Activated CD4-positive, alpha-beta T cell treated with anti-CD3 and anti-CD28 coated beads for 36 hours (primary cell): ENCODE measurements around the gene P2RY11. TPM values are rescaled to one million over a fixed set of nuclear protein-coding genes. Genes with fewer than 3 reads are reported as not detected.

Experiments
- ATAC-seq: fragments of 200-7000 bp; cut with Tn5 transposase; one replicate; pipeline ENCODE4 v1.10.0; 2021; ENCODE audit warnings: mild to moderate bottlenecking, moderate library complexity
- CTCF ChIA-PET: fragments of 350-600 bp; sonication (Branson Sonifier 250); formaldehyde crosslinking; loops from one replicate; lab custom pipeline; 2021; ENCODE audit warnings: antibody characterized with exemption; lab: Charles Lee
- POLR2A ChIA-PET: fragments of 350-600 bp; sonication (Branson Sonifier 250); formaldehyde crosslinking; loops from one replicate; lab custom pipeline; 2021; ENCODE audit warnings: antibody characterized with exemption, inconsistent platforms; lab: Charles Lee
- DNase-seq: peaks from one replicate; pipeline ENCODE4 v3.0.0-alpha.2; 2020
- H3K27ac Mint-ChIP-seq: one replicate; pipeline ENCODE4 v1.8.0; 2021; ENCODE audit warnings: mixed read lengths
- H3K27me3 Mint-ChIP-seq: one replicate; pipeline ENCODE4 v1.8.0; 2021; ENCODE audit warnings: mixed read lengths
- H3K36me3 Mint-ChIP-seq: one replicate; pipeline ENCODE4 v1.8.0; 2021; ENCODE audit warnings: low read depth, mixed read lengths
- H3K4me1 Mint-ChIP-seq: one replicate; pipeline ENCODE4 v1.8.0; 2021; ENCODE audit warnings: mixed read lengths
- H3K4me3 Mint-ChIP-seq: one replicate; pipeline ENCODE4 v1.8.0; 2021; ENCODE audit warnings: mild to moderate bottlenecking, moderate library complexity, mixed read lengths
- H3K9me3 Mint-ChIP-seq: one replicate; pipeline ENCODE4 v1.8.0; 2021; ENCODE audit warnings: low read depth, mixed read lengths
- intact Hi-C, 2 experiments: fragments of 100-400 bp; cut with DNase I in 1 of 2; cut with micrococcal nuclease in 1 of 2; formaldehyde crosslinking; loops; one replicate each; pipeline versions ENCODE4 v1.14.2 to v1.15.1; 2022 to 2024; cut with DNase I, micrococcal nuclease
- total RNA-seq, 2 experiments: library from RNA; stranded (reverse); gene quantifications; one replicate each; pipeline ENCODE4 v1.2.3, GENCODE V29; 2021

Gene P2RY11
- total RNA-seq, 2 experiments from 2014 or later, result 46.4 to 52.1 TPM

DNA sequence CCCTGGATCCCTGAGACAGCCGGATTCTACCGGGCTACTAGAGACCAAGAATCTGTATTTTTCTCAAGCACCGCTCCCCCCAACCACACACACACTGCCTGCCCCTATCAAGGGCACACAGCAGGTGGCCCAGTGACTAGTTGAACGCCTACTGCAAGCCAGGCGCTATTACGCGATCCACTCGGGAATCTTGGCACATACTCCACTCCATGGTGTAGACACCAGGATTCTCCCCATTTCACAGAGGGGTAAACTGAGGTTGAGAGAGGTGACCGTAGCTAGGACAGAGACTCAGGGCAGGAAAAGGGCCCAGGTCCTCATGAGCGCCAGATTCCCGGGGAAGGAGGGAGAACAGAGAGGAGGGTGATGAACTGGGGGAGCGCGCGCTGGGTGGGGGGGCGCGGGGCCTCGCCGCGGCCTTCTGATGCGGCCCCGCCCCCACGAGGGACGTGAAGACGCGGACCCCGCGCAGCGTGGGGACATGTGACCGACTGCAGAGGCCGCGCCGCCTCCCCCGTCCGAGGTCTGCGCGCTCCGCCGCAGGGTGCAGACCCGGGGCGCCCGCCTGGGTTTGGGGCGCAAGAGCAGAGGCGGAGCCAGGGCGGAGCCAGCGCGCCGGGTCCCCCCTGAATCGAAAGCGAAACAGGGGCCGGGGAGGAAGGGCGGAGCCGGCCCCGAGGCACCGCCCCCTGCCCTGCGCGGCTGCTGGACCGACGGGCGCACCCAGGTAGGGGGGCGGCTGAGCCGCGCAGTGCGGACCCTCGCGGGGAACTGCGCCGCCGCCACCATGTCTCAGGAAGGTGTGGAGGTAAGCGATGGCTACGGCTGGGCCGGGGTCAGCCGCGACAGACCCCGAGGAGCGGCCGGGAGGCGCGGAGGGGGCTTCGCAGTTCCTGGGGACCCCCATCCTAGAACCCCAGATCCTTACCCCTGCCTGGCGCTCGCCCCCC, 25.6 kb upstream of the P2RY11 start, which contains the start of gene SHFL:
SHFL (plus strand) TSS at position 677 of the 950 bp plus-strand sequence; CDS start at position 788, 111 bp downstream.
- intact Hi-C loops, result loop anchor here (1.0 kb wide), 4 partner anchors 10 to 252 kb away; partner anchors contain the start of genes EIF3G (in 1 of the 2) and PPAN (in 1 of the 2)
- ChIA-PET CTCF (no interaction called here), POLR2A (no interaction called here)
- peaks cover 18% of the 10 kb centered on the region for H3K36me3 Mint-ChIP-seq
- peak; percentile 96 for ATAC-seq
- DNase-seq, result peak; percentile 92
- peak within 1 kb of the TSS; percentile 78 for H3K4me3 Mint-ChIP-seq
- H3K27me3 Mint-ChIP-seq, result no peaks in the 10 kb centered on the region
- H3K9me3 Mint-ChIP-seq, result no peaks in the 10 kb centered on the region
- H3K27ac Mint-ChIP-seq, result peak within 1 kb of the TSS; percentile 74
- H3K4me1 Mint-ChIP-seq, result peaks cover 11% of the 10 kb centered on the region

DNA sequence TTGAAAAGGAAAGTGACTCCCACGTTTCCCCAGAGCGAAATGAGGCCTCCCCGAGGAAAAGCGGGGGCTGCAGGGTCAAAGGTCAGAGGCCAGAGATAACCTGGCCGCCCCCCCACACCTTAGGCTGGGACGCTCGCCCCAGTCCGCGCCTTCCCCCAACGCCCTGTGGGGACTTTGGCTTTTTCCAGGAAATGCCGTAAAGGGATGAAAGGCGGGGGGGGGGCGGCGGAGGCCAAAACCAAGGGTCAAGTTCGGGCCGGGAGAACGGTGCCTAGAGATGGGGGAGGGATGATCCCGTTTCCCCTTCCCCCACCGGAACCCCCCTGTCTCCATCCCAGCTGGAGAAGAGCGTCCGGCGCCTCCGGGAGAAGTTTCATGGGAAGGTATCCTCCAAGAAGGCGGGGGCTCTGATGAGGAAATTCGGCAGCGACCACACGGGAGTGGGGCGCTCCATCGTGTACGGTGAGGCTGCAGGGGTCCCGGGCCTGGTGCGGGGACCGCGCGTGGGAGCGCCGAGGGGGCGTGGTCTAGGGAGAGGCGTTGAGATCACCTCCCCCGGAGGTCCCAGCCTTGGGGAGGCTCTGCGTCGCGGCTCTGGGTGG, 24.8 kb upstream of the P2RY11 start:
- ChIA-PET CTCF (no interaction called here), POLR2A (no interaction called here)
- peaks cover 11% of the 10 kb centered on the region for H3K4me1 Mint-ChIP-seq
- H3K27ac Mint-ChIP-seq, result peak overlapping the region; percentile 74
- no peaks in the 10 kb centered on the region for H3K27me3 Mint-ChIP-seq
- peaks cover 21% of the 10 kb centered on the region for H3K36me3 Mint-ChIP-seq
- H3K4me3 Mint-ChIP-seq, result peak overlapping the region; percentile 78
- DNase-seq (peak; percentile 65), ATAC-seq (peak; percentile 18)
- intact Hi-C loops, result loop anchor here (1.0 kb wide), 4 partner anchors 10 to 252 kb away; partner anchors contain the start of genes EIF3G (in 1 of the 2) and PPAN (in 1 of the 2)
- no peaks in the 10 kb centered on the region for H3K9me3 Mint-ChIP-seq

DNA sequence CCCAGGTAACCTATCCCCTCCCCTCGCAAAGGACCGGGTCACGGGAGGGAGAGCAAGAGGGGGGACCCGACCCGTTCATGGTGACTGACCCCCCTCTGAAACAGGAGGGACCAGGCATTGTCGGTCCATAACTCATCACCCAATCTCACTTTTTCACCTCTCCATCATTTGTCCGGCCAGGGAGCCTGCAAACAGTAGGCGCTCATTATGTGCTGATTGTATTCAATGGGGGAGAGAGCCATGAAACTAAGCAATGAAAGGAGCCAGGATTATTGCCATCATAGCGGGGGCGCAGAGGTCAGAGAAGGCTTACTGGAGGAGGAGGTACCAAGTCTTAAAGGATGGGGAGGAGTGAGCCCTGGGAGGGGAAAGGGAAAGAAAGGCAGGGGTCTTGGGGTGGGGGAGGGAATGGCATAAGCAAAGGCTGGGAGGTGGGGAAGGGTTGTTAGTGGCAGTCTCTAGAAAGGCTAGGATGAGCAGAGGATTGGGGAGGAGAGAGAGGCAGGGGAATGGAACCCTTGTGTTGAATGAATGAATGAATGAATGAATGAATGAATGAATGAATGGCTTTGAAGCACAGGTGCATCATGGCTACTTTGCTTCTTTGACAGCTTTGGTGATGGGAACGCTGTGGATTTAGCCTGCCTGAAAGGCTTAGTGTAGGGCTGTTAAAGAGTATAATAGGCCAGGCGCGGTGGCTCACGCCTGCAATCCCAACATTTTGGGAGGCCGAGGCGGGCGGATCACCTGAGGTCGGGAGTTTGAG, 24.0 kb upstream of the P2RY11 start:
- Mint-ChIP-seq H3K9me3 (no peaks in the 10 kb centered on the region), H3K27me3 (no peaks in the 10 kb centered on the region), H3K4me1 (peaks cover 11% of the 10 kb centered on the region), H3K4me3 (peak overlapping the region; percentile 78), H3K36me3 (peaks cover 27% of the 10 kb centered on the region), H3K27ac (peak overlapping the region; percentile 74)
- DNase-seq, result no peak
- ATAC-seq, result no peak
- intact Hi-C loops, result no loop called here
- POLR2A ChIA-PET, result no interaction called here
- CTCF ChIA-PET, result no interaction called here

DNA sequence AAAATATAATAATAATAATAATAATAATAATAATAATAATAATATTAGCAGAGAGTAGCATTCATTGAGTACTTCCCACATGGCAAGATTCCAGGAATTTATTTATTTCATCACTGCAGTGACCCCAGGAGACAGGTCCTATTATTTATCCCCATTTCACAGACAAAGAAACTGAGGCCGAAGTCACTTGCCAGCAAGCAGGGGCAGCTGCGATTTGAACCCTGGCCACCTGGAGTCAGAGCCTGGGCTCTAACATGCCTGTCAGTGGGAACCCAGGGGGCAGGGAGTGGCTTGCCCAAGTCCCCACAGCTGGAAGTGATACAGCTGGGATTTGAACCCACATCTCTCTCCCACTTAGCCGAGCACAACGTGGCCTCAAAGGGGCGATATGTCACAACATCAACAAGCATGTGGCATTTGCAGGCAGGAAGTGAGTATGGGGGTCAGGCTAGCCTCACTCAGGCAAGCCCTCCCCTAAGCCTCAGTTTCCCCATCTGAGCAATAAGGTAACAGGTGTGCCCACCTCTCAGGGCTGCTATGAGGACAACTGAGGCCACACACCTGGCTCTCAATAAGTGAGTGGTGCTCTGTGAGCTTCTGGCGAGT, 22.4 kb upstream of the P2RY11 start:
- POLR2A ChIA-PET, result no interaction called here
- peaks cover 39% of the 10 kb centered on the region for H3K36me3 Mint-ChIP-seq
- peaks cover 11% of the 10 kb centered on the region for H3K4me1 Mint-ChIP-seq
- H3K27ac Mint-ChIP-seq, result no peak overlapping the region
- ATAC-seq, result no peak
- DNase-seq, result no peak
- H3K9me3 Mint-ChIP-seq, result no peaks in the 10 kb centered on the region
- no peak overlapping the region for H3K4me3 Mint-ChIP-seq
- CTCF ChIA-PET, result interaction anchor here (0.8 kb wide), 1 partner anchor 19 kb away, joined by 3 read pairs; no protein-coding TSS in a partner anchor
- intact Hi-C loops, result no loop called here
- no peaks in the 10 kb centered on the region for H3K27me3 Mint-ChIP-seq

DNA sequence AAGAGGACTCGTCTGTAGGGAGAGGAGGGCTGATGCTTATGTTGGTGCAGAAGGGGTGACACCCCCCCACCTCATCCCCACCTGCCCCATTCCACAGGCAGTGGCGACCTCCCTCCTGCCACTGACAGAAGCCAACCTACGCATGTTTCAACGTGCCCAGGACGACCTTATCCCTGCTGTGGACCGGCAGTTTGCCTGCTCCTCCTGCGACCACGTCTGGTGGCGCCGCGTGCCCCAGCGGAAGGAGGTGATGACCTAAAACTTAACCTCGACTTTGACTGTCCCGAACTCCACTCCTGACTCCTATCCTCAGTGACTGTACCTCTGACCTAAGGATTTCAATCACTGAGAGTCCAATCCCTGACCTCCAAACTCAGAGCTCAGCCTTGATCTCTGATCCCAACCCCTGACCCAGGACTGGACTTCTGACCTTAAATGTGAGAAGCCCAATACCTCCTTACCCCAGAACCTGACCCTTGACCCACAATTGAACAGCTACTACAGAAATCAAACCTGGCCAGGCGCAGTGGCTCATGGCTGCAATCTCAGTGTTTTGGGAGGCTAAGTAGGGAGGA, 21.6 kb upstream of the P2RY11 start:
- ATAC-seq, result no peak
- Mint-ChIP-seq H3K9me3 (no peaks in the 10 kb centered on the region), H3K4me3 (no peak overlapping the region), H3K36me3 (peaks cover 46% of the 10 kb centered on the region), H3K27ac (peak overlapping the region; percentile 45), H3K27me3 (no peaks in the 10 kb centered on the region), H3K4me1 (peaks cover 11% of the 10 kb centered on the region)
- POLR2A ChIA-PET, result no interaction called here
- CTCF ChIA-PET, result interaction anchor here (0.6 to 1.3 kb wide), 4 partner anchors 9 to 1291 kb away, joined by 3 to 4 read pairs (median 4); no protein-coding TSS in a partner anchor
- intact Hi-C loops, result no loop called here
- no peak for DNase-seq

DNA sequence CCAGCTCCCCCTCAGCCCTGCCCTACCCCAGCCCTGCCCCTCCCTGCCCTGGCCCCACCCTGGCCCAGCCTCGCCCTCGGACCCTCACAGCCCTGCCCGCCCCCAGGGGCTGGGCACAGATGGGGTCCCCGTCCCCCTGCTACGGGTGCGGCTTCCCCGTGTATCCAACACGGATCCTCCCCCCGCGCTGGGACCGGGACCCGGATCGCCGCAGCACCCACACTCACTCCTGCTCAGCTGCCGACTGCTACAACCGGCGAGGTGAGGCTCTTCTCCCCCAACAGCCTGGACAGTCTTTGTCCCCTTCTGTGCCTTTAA, 20.2 kb upstream of the P2RY11 start:
- Mint-ChIP-seq H3K27me3 (no peaks in the 10 kb centered on the region), H3K4me1 (peaks cover 14% of the 10 kb centered on the region), H3K27ac (no peak overlapping the region), H3K9me3 (no peaks in the 10 kb centered on the region), H3K36me3 (peaks cover 53% of the 10 kb centered on the region), H3K4me3 (no peak overlapping the region)
- ChIA-PET CTCF (no interaction called here), POLR2A (no interaction called here)
- intact Hi-C loops, result no loop called here
- no peak for ATAC-seq
- no peak for DNase-seq

DNA sequence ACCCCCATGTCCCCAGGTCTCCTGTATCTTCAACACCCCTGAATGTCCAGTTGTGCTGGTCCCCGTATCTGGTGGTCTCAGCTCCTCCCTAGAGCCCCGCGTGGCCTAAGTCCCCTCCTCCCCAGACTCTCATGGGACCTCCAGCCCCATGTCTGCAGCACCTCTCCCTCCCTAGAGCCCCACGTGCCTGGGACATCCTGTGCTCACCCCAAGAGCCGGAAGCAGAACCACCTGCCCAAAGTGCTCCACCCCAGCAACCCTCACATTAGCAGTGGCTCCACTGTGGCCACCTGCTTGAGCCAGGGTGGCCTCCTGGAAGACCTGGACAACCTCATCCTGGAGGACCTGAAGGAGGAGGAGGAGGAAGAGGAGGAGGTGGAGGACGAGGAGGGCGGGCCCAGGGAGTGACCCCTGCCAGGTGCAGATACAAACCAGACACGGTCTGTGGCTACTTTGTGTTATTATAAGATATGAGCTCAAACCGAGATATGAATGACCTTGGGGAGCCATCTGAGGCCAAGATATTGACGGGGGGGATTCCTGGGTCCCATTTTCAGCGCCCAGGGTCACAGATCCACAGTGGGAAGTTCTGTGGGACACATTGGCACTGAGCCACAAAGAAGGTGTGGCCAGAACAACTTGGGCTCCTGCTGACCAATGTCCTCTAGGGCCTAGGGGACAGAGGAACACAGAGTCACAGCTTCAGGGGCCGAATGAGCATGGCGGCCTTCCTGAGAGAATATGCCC, 19.4 kb upstream of the P2RY11 start:
- Mint-ChIP-seq H3K36me3 (peaks cover 52% of the 10 kb centered on the region), H3K4me3 (no peak overlapping the region), H3K4me1 (peaks cover 15% of the 10 kb centered on the region), H3K9me3 (no peaks in the 10 kb centered on the region), H3K27ac (no peak overlapping the region), H3K27me3 (no peaks in the 10 kb centered on the region)
- CTCF ChIA-PET, result no interaction called here
- DNase-seq (no peak), ATAC-seq (no peak)
- intact Hi-C loops, result no loop called here
- POLR2A ChIA-PET, result no interaction called here

DNA sequence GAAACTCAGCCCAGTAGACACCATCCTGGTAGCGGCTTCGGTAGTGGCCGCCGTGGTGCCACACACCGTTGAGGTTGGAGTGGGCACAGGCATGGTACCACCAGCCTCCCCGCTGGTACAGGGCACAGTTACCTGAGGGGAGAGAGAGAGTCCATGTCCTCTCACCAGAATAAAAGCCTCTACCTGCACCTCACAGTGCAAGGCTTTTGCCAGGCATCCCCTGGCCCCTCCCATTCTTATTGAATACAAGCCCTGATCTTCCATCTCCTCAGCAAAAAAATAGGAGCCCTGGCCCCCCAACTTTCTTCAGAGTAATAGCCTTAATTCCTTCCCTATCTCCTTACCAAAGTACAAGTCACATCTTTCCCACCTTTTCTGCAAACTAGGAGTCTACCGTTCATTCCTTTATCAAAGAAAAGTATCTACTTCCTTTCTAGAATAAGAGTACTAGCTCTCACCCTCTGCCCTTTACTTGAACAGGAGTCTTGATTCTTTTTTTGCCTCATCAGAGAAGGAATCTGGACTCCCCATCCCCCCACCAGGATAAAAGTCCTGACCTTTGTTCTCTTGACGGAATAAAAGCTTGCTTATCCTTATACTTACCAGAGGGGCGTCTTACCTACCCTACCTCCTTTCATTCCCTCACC, 18.7 kb upstream of the P2RY11 start:
- CTCF ChIA-PET, result no interaction called here
- H3K4me1 Mint-ChIP-seq, result peaks cover 8% of the 10 kb centered on the region

DNA sequence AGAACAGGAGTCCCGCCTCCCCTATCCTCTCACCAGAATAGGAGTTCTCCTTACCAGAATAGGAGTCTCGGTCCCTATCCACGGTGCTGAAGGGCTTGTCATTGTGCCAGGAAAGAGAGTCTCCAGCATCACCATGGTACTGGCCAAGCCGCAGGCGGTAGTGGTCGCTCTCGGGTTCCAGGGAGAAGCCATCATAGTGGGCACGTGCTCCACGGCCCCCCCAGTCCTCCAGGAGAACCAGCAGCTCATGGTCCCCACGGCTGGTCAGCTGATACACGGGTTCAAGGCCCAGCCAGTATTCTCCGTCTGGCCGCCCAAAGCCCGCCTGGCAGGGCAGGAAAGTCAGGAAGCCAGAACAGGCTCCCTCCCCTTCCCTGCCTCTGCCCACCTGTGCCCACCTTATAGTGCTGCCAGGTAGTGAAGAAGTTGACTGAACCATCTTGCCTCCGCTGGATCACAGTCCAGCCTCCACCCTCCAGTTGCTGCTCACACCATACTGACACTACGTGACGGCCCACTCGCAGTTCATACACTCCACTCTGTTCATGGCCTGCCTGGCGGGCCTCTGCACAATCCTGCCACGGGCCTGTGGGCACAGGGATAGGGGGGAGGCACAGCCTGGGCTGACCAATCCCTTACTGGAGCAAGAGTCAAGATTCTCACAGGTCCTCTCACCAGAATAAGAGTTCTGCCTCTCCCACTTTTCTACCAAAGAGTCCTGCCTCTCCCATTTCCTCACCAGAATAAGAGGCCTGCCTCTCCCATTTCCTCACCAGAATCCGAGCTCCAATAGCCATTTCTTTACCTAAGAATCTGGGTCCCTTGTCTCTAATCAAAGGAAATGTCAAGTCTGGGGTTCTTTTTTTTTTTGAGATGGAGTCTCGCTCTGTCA, 18.0 kb upstream of the P2RY11 start:
- peaks cover 46% of the 10 kb centered on the region for H3K36me3 Mint-ChIP-seq
- no peak for ATAC-seq
- no peaks in the 10 kb centered on the region for H3K9me3 Mint-ChIP-seq
- DNase-seq, result peak; percentile 39
- intact Hi-C loops, result no loop called here
- no peaks in the 10 kb centered on the region for H3K27me3 Mint-ChIP-seq
- ChIA-PET POLR2A (no interaction called here), CTCF (no interaction called here)
- H3K4me1 Mint-ChIP-seq, result peaks cover 12% of the 10 kb centered on the region
- no peak overlapping the region for H3K4me3 Mint-ChIP-seq
- no peak overlapping the region for H3K27ac Mint-ChIP-seq

More for the DNA sequence above, 18.7 kb upstream of the P2RY11 start:
- Mint-ChIP-seq H3K27ac (no peak overlapping the region), H3K27me3 (no peaks in the 10 kb centered on the region), H3K9me3 (no peaks in the 10 kb centered on the region), H3K4me3 (no peak overlapping the region), H3K36me3 (peaks cover 46% of the 10 kb centered on the region)
- DNase-seq (no peak), ATAC-seq (no peak)
- POLR2A ChIA-PET, result no interaction called here
- intact Hi-C loops, result no loop called here
